ENCODE data around the gene CHN2.

- TF ChIP-seq CTCF (IDR thresholded peaks at IDR 0.05) (no peak), EZH2phosphoT487 (IDR thresholded peaks at IDR 0.05) (no peak), EZH2 (IDR thresholded peaks at IDR 0.05) (no peak)
Observed at GRCh38 chr7:29300649-29301048, 106.1 kb downstream of the CHN2 start.
